Ecto neural progenitor cell (in vitro differentiated cells): ENCODE results near the gene RHBDL2.
"Not testable (repeated sequence)": the region's sequence is repeated elsewhere in the genome, so short reads cannot be mapped to it uniquely, and the experiment has no call there.

Experiments
- DNase-seq: peaks from one replicate; pipeline ENCODE4 v3.0.0-alpha.2; 2018; ENCODE audit warnings: low spot score

Gene RHBDL2

GRCh38 chr1:38875811-38876210, 65.8 kb downstream of the RHBDL2 start:
- DNase-seq: no peak

GRCh38 chr1:38873027-38873969, 68.3 kb downstream of the RHBDL2 start, which contains the start of gene MYCBP:
TSS of gene MYCBP (minus strand) at chr1:38873348. CDS start at chr1:38873305, 43 bp downstream.
- DNase-seq: peak; percentile 98

GRCh38 chr1:38872401-38873026, 69.1 kb downstream of the RHBDL2 start:
- DNase-seq: no peak

GRCh38 chr1:38870996-38871395, 70.6 kb downstream of the RHBDL2 start:
- DNase-seq: no peak

- DNase-seq: no peak
Observed at GRCh38 chr1:38867208-38867607, 74.4 kb downstream of the RHBDL2 start.

GRCh38 chr1:38865112-38865715, 76.4 kb downstream of the RHBDL2 start:
- DNase-seq: no peak

- DNase-seq: no peak
Observed at GRCh38 chr1:38860454-38860795, 81.2 kb downstream of the RHBDL2 start.

GRCh38 chr1:38859561-38860453, 81.8 kb downstream of the RHBDL2 start, which contains the start of gene RRAGC:
TSS of gene RRAGC (minus strand) at chr1:38859772. CDS start at chr1:38859646, 126 bp downstream.
- DNase-seq: peak; percentile 99

GRCh38 chr1:38858833-38859560, 82.6 kb downstream of the RHBDL2 start:
- DNase-seq: no peak

- no peak for DNase-seq
Observed at GRCh38 chr1:38852780-38853179, 88.8 kb downstream of the RHBDL2 start.

GRCh38 chr1:38848071-38848470, 93.6 kb downstream of the RHBDL2 start:
- DNase-seq: no peak

GRCh38 chr1:38846210-38846609, 95.4 kb downstream of the RHBDL2 start:
- no peak for DNase-seq

- DNase-seq: not testable (repeated sequence)
Observed at GRCh38 chr1:38845088-38845487, 96.5 kb downstream of the RHBDL2 start.

GRCh38 chr1:38840281-38840680, 101.3 kb downstream of the RHBDL2 start:
- DNase-seq: no peak

- no peak for DNase-seq
Observed at GRCh38 chr1:38839363-38839762, 102.3 kb downstream of the RHBDL2 start.

- DNase-seq: not testable (repeated sequence)
Observed at GRCh38 chr1:38836316-38836715, 105.3 kb downstream of the RHBDL2 start.
